ENCODE results near the gene FYTTD1.

- TF ChIP-seq CTCF (IDR thresholded peaks at IDR 0.05 in 8 of 11, conservative IDR thresholded peaks at IDR 0.05 in 3 of 11) (no peak), POLR2AphosphoS5 (IDR thresholded peaks at IDR 0.05) (no peak)
These were observed 2.9 kb upstream of the FYTTD1 start for GRCh38 chr3:197746801-197747237.
